Calu3 (cell line): ENCODE data around the gene PLIN4. TPM values are rescaled to one million over a fixed set of nuclear protein-coding genes. Genes with fewer than 3 reads are reported as not detected.

Experiments used
- BruUV-seq: library from RNA; stranded (reverse); fragments of 400-500 nt; replicated peaks from 2 replicates; lab custom pipeline; 2021; lab: Mats Ljungman, UMichigan
- CTCF ChIA-PET: fragments of 300-600 bp; sonication (Branson Sonifier 250); formaldehyde crosslinking; loops from one replicate; lab custom pipeline; 2022; ENCODE audit warnings: antibody characterized with exemption; lab: Charles Lee
- DNase-seq: peaks from one replicate; pipeline ENCODE4 v3.0.0; 2022
- H3K27ac Mint-ChIP-seq: one replicate; pipeline ENCODE4 v1.8.0; 2022; ENCODE audit warnings: mixed read lengths; ENCODE audit not compliant: unreplicated experiment
- H3K27me3 Mint-ChIP-seq: one replicate; pipeline ENCODE4 v1.8.0; 2022; ENCODE audit warnings: mixed read lengths; ENCODE audit not compliant: unreplicated experiment
- H3K36me3 Mint-ChIP-seq: one replicate; pipeline ENCODE4 v1.8.0; 2022; ENCODE audit warnings: mild to moderate bottlenecking, moderate library complexity, mixed read lengths; ENCODE audit not compliant: insufficient read depth, unreplicated experiment
- H3K4me1 Mint-ChIP-seq: one replicate; pipeline ENCODE4 v1.8.0; 2022; ENCODE audit warnings: mild to moderate bottlenecking, low read depth, mixed read lengths; ENCODE audit not compliant: unreplicated experiment
- H3K4me3 Mint-ChIP-seq: one replicate; pipeline ENCODE4 v1.8.0; 2022; ENCODE audit warnings: mild to moderate bottlenecking, low read depth, moderate library complexity, mixed read lengths; ENCODE audit not compliant: unreplicated experiment
- H3K9me3 Mint-ChIP-seq: one replicate; pipeline ENCODE4 v1.8.0; 2022; ENCODE audit warnings: low read depth, mixed read lengths; ENCODE audit not compliant: unreplicated experiment
- intact Hi-C: fragments of 100-400 bp; cut with micrococcal nuclease; formaldehyde crosslinking; loops from one replicate; pipeline ENCODE4 v1.10.0; 2022; ENCODE audit not compliant: unreplicated experiment
- total RNA-seq: library from RNA; stranded (reverse); gene quantifications from 2 replicates; pipeline ENCODE4 v1.2.3, GENCODE V29; 2022
- TF ChIP-seq, protein P1 (sequence below): fragments of 200-600 bp; IDR thresholded peaks from one replicate; pipeline ENCODE4 v1.8.0; 2022; ENCODE audit warnings: antibody characterized with exemption; ENCODE audit not compliant: unreplicated experiment

PLIN4 gene
- total RNA-seq, 1 experiment from 2014 or later, result 1.1 TPM

GRCh38 chr19:4456843-4457653 lies 61.2 kb downstream of the PLIN4 start:
- TF ChIP-seq, protein P1, sequence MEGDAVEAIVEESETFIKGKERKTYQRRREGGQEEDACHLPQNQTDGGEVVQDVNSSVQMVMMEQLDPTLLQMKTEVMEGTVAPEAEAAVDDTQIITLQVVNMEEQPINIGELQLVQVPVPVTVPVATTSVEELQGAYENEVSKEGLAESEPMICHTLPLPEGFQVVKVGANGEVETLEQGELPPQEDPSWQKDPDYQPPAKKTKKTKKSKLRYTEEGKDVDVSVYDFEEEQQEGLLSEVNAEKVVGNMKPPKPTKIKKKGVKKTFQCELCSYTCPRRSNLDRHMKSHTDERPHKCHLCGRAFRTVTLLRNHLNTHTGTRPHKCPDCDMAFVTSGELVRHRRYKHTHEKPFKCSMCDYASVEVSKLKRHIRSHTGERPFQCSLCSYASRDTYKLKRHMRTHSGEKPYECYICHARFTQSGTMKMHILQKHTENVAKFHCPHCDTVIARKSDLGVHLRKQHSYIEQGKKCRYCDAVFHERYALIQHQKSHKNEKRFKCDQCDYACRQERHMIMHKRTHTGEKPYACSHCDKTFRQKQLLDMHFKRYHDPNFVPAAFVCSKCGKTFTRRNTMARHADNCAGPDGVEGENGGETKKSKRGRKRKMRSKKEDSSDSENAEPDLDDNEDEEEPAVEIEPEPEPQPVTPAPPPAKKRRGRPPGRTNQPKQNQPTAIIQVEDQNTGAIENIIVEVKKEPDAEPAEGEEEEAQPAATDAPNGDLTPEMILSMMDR, result no peak
- intact Hi-C loops, result no loop called here
- peaks cover 11% of the 10 kb centered on the region for H3K4me1 Mint-ChIP-seq
- peak overlapping the region; percentile 73 for H3K27ac Mint-ChIP-seq
- H3K9me3 Mint-ChIP-seq, result no peaks in the 10 kb centered on the region
- H3K4me3 Mint-ChIP-seq, result peak overlapping the region; percentile 81
- DNase-seq, result peak; percentile 20
- H3K36me3 Mint-ChIP-seq, result peaks cover 29% of the 10 kb centered on the region
- CTCF ChIA-PET, result interaction anchor here (0.9 kb wide), 1 partner anchor 11 kb away, joined by 3 read pairs; no protein-coding TSS in a partner anchor
- H3K27me3 Mint-ChIP-seq, result no peaks in the 10 kb centered on the region
- BruUV-seq, result no TSS peak

GRCh38 chr19:4456476-4456842 lies 61.8 kb downstream of the PLIN4 start:
- peak overlapping the region; percentile 67 for H3K27ac Mint-ChIP-seq
- CTCF ChIA-PET, result interaction anchor here (0.9 kb wide), 1 partner anchor 11 kb away, joined by 3 read pairs; no protein-coding TSS in a partner anchor
- intact Hi-C loops, result no loop called here
- H3K4me1 Mint-ChIP-seq, result peaks cover 11% of the 10 kb centered on the region
- TF ChIP-seq, protein P1, result no peak
- no TSS peak for BruUV-seq
- no peaks in the 10 kb centered on the region for H3K9me3 Mint-ChIP-seq
- peaks cover 29% of the 10 kb centered on the region for H3K36me3 Mint-ChIP-seq
- DNase-seq, result no peak
- peak overlapping the region; percentile 81 for H3K4me3 Mint-ChIP-seq
- H3K27me3 Mint-ChIP-seq, result no peaks in the 10 kb centered on the region

DNA sequence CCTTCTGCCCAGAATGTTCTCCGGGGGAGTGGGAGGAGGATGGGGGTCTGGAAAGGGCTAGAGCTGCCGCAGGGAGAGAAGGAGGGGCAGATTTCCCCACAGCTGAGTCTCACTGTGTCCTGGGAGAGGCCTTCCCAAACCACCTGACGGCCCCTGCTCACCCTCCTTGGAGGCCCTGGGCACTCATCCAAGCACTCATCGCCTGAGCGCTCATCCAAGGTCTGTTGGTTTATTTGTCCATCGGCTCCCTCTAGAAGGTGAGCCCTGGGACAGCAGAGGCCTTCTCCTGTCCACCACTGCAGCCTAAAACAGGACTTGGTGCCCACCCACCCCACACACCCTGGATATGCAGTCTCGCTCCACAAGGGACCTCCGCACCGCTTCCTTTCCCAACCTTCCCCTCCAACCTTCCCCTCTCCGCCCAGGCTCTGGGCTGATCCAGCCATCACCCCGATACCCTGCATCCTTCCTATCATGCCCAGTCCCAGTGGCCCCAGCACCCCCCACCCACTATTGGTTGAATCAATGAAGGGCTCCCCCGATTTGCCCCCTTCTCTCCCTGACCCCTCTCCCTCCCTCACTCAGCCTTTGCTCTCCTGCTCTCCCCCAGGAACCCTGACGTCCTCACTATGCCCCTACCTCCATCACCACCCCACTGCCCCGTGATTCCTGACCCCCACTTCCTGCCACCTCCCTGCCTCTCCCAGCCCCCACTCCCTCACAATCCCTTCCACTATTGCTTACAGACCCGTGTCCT lies 62.4 kb downstream of the PLIN4 start:
- CTCF ChIA-PET, result interaction anchor here (0.9 kb wide), 1 partner anchor 10 kb away, joined by 3 read pairs; no protein-coding TSS in a partner anchor
- intact Hi-C loops, result no loop called here
- BruUV-seq, result no TSS peak

More for the DNA sequence above, 62.4 kb downstream of the PLIN4 start:
- H3K9me3 Mint-ChIP-seq, result no peaks in the 10 kb centered on the region
- peak overlapping the region; percentile 81 for H3K4me3 Mint-ChIP-seq
- peaks cover 29% of the 10 kb centered on the region for H3K36me3 Mint-ChIP-seq
- no peaks in the 10 kb centered on the region for H3K27me3 Mint-ChIP-seq
- peaks cover 11% of the 10 kb centered on the region for H3K4me1 Mint-ChIP-seq
- TF ChIP-seq, protein P1, result no peak
- no peak for DNase-seq
- peak overlapping the region; percentile 67 for H3K27ac Mint-ChIP-seq
